Measurements from ENCODE around the gene PARD6B.
"Not testable (repeated sequence)": the region's sequence is repeated elsewhere in the genome, so short reads cannot be mapped to it uniquely, and the experiment has no call there.

Gene PARD6B

DNA sequence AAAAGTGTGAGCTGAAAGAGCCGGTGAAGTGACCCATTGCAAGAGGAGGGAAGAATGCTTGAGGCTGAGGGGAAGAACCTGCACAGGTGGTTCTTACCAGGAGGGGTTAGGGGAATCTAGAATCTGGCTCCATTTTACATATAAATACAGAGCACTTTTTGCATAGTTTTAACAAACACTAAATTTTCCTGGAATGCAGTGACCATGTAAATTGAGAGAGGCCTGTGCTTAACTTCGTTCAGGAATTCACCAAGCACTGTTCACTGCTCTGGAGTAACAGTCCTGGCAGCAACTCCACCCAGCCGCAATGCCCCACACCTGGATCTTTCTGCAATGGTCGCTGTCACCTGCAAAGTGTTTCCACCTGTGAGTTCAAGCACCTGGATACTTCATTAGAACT is 26.9 kb upstream of the PARD6B start:
- DNase-seq, result no peak

DNA sequence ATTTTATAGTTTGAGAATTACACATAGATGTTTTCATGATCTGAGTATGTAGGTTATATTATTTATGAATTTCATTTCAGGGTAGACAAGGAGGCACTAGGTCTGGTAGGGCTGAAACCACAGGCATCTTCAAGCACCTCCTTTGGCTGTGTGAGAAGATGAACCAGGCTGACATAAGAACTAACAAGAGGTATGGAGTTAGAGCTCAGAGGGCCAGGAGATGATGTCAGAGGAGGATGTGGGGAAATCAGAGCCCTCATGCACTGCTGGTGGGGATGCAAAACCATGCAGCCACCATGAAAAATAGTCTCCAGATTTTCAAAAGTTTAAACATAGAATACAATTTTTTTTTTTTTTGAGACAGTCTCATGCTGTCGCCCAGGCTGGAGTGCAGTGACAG is 26.4 kb upstream of the PARD6B start:
- DNase-seq, result no peak

DNA sequence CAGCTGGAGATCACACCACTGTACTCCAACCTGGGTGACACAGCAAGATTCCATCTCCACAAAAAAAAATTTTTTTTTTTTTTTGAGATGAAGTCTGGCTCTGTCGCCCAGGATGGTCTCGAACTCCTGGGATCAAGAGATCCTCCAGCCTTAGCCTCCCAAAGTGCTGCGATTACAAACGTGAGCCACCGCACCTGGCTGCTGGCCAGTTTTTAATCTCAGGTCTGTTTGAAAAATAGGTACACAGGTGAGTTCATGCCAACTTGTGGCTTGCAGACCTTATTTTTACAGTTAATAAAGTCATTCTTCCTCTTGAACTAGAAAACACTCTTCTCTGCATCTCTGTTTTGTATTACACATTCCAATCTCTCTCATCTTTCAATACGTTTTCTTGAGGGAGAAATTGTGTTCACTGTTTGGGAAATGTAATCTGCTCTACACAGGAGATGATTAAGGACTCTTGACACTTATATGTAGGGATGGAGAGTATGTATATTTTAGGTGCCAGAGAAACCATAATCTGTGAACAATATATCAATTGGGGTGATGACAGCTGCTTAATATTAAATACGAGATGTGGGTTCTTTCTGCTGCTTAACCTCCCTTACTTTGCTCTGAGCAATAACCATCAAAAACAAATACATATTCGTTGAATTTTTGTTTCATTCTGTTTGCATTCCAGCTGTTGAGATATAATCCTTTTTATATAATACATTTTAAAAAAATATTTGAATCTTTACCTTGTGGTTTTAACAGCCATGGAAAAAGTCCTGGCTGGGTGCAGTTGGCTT is 22.3 kb upstream of the PARD6B start:
- no peak for DNase-seq

DNA sequence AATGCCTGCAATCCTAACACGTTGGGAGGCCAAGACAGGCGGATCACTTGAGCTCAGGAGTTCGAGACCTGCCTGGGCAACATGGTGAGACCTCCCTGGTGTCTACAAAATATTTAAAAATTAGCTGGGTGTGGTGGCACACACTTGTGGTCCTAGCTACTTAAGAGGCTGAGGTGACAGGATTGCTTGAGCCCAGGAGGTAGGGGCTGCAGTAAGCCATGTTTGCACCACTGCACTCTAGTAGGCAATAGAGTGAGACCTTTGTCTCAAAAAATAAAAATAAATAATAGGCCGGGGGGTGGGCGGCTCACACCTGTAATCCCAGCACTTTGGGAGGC is 21.8 kb upstream of the PARD6B start:
- DNase-seq, result no peak

DNA sequence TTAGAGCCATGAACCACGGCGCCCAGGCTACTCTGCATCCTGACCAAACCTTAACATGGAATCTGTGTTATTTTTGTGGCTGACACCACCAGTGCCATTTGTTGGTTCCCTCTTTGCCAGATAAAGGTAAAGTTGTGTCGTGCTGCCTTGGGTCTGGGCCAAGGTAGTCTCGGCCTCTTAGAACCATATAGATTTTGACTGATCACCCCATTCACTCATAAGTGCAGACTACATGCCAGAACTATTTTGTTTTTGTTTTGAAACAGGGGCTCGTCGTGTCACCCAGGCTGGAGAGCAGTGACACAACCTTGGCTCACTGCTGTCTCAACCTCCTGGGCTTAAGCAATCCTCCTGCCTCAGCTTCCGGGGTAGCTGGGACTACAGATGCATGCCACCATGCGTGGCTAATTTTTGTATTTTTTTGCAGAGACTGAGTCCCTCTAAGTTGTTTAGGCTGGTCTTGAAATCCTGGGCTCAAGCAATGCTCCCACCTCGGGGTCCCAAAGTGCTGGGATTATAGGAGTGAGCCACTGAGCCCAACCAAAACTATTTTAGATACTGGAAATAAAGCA is 20.8 kb upstream of the PARD6B start:
- no peak for DNase-seq

DNA sequence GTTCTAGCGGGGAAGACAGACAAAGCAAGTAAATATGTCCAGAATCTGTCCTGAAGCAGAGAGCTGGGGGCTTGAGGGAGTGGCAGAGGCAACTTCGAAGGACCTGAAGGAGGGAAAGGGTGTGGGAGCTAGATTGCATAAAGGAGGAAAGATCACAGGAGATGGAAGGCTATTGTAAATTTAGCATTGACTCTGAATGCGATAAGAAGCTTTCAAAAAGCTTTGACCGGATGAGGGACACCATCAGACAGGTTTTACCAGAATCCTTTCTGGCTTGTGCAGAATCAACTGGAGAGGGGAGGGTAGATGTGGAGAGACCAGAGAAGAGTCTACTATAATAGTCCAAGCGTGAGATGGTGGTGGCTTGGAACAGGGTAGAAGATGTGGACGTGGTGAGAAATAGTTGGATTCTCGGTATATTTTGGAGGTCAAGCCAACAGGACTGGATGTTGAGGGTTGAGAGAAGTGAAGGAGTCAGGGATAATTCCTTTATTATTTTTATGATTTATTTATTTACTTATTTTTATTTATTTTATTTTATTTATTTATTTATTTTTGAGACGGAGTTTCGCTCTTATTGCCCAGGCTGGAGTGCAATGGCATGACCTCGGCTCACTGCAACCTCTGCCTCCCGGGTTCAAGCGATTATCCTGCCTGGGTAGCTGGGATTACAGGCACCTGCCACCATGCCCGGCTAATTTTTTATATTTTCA is 20.1 kb upstream of the PARD6B start:
- no peak for DNase-seq

DNA sequence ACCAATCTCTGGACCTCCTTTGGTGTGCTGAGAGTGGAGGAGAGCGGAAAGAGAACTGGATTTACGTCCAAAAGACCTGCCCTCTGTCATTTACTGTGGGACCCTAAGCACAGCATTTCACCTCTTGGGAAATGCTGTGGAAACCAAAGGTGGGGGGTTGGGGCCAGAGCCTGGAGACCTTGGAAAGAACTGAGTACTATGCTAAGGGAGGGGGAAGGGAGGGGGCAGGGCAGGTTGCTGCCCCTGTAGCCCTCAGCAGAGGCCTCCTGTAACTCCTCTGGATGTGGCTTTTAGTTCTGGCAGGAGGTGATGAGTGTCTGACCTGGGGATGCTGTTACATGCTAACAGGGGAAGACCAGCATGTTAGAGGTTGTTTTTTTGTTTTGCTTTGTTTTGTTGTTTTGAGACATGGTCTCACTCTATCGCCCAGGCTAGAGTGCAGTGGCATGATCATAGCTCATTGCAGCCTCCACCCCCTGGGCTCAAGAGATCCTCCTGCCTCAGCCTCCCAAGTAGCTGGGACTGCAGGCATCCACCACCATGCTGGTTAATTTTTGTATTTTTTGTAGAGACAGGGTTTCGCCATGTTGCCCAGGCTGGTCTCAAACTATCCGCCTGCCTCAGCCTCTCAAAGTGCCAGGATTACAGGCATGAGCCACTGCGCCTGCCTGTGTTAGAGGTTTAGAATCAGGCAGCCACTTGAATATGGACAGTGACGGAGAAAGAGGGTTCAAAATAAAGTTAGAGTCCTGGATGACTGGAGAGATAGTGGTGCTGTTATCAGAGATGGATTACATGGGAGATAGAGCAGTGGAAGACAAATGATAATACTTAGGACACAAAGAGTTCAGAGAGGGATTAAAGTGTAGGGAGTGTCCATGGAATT is 18.4 kb upstream of the PARD6B start:
- DNase-seq, result no peak

DNA sequence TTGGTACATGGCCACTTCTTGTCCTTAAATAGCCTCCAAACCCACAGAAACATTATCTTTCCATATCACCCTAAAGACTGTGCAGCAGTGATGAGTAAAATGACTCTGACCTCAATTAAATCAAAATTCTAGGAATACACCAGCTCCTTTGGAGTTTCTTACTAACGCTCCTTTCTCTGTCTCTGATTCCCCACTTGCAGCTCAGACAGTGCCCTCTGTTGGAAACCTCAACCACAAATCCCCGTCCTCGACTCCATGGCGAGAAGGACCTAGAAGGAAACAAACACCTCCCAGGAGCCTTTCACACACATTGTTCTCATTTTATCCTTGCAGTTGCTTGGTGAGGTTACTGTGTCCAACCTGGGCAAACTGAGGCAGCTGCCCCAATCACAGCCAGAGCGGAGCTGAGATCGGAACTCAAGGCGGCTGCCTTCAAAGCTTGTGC is 17.7 kb upstream of the PARD6B start:
- no peak for DNase-seq

DNA sequence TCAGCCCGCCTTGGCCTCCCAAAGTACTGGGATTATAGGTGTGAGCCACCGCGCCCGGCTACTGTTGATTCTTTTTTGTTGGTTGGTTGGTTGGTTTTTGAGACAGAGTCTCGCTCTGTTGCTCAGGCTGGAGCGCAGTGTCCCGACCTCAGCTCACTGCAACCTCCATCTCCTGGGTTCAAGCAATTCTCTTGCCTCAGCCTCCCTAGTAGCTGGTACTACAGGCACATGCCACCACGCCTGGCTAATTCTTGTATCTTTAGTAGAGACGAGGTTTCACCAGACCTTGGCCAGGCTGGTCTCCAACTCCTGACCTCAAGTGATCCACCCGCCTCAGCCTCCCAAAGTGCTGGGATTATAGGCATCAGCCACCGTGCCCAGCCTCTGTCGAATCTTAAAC is 17.0 kb upstream of the PARD6B start:
- not testable (repeated sequence) for DNase-seq

DNA sequence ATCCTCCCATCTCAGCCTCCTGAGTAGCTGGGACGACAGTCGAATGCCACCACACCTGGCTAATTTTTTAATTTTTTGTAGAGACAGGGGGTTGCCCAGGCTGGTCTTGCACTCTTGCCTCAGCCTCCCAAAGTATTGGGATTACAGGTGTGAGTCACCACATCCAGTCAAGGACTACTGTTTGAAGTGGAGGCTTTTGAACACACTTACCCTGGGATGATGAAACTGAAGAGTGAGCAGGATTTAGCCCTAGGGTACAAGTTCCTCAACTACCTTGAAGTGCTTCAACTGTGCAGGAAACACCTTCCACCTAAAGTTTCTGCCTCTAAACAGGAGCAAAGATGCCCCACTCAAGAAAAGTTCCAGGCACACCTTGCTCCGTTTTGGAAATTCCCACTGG is 15.7 kb upstream of the PARD6B start:
- DNase-seq, result no peak

DNA sequence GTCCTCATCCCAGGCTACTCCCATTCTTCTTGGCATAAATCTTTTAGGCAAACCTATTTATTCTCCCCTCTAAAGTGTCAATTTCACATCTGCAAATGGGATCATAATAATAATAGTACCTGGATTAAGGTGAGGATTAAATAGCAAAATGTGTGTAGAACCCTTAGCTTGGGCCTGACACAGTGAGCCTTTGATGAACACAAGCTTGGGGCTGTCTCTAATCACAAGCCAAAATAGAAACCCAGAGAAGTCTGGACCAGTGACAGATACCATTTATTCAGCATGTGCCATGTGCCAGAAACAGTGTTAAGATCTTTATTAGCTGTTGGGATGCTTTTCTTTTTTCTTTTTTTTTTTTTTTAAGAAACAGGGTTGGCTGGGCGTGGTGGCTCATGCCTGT is 14.9 kb upstream of the PARD6B start:
- no peak for DNase-seq

DNA sequence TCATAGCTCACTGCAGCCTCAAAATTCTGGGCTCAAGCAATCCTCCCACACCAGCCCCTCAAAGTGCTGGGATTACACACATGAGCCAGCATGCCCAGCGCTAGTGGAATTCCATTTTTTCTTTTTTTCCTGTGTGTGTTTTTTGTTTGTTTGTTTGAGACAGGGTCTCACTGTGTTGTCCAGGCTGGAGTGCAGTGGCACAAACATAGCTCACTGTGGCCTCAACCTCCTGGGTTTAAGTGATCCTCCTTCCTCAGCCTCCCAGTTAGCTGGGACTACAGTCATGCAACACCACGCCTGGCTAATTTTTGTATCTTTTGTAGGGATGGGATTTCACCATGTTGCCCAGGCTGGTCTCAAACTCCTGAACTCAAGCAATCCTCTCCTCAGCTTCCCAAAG is 14.1 kb upstream of the PARD6B start:
- DNase-seq, result no peak

DNA sequence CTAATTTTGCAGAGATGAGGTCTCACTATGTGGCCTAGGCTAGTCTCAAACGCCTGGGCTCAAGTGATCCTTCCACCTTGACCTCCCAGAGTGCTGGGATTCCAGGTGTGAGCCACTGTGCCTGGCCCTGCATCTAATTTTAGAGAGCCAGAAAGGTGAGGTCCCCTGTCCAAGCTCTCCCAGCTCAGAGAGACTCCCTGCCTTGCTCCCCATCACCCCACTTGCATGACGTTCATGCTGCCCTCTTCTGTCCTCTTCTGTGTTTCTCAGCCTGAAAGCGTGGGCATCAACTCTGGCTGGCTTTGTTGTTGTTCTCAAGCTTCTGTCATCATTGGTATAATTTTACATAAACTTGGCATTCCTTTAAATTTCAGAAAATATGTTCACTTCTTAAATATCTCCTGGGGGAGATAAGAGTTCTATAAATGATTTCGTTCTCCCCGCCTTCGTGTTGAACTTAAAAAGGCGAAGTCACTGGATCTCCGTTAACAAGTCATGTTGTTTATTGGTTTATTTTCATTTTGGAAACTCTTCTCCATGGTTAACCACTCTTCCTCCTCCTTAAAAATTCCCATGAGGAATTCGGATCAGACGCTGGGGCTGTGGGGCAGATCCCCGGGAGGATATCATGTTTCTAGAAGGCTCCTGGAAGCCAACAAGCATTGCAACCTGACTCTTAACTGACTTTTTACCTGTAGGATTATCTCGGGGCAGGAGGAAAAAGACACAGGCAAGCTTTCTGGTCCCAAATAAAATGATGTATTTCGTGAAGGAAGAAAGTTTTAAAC is 13.2 kb upstream of the PARD6B start:
- DNase-seq, result no peak

DNA sequence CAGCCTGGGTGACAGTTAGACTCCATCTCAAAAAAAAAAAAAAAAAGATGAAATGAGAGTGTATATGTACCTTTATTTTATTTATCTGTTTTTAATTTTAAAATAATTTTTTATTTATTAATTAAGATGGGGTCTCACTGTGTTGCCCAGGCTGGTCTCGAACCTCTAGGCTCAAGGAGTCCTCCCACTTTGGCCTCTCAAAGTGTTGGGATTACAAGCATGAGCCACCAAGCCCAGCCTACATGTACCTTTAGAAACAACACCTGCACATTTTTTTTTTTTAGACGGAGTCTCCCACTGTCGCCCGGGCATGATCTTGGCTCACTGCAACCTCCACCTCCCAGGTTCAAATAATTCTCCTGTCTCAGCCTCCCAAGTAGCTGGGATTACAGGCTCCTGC is 12.1 kb upstream of the PARD6B start:
- no peak for DNase-seq

DNA sequence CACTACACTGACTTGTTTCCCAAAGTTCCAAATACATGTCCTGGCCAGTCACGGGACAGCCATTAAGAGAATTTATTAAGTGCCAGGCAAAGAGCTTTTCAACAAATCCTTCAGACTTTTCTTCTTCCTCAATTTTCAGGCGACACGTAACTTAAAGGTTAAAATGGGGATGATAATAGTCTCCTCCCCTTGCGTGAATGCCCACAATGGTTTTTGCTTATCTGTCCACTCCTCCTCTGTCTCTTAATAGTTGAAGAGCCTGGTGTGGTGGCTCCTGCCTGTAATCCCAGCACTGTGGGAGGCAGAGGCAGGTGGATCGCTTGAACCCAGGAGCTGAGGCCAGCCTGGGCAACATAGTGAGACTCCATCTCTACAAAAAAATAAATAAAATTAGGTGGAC is 11.4 kb upstream of the PARD6B start:
- DNase-seq, result no peak

DNA sequence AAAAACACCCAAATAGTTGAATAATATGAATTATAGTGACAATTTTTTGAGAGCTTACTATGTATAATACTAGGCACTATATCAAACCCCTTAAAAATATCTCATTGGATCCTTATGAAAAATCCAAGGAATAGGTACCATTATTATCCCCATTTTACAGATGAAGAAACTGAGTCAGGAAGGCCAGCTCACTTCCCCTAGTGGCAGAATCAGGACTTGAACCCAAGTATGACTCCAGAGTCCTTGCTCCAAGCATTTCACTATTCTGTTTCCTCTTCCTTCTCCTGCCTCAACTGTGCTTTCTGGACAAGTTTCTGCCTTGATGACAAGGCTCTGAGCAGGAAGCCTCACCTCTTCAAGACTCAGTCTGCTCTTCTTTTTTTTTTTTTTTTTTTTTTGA is 10.8 kb upstream of the PARD6B start:
- no peak for DNase-seq

DNA sequence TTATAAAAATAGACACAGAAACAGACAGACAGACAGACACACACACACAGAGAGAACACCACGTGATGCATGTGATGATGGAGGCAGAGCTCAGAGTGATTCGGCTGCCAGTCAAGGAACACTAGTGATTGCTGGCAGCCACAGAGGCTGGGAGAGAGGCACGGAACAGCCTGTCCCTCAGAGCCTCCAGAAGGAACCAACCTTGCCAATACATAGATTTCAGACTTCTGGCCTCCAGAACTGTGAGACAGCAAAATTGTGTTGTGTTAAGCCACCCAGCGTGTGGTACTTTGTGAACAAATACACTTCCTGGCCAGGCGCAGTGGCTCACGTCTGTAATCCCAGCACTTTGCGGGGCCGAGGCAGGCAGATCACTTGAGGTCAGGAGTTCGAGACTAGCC is 9.5 kb upstream of the PARD6B start:
- no peak for DNase-seq

DNA sequence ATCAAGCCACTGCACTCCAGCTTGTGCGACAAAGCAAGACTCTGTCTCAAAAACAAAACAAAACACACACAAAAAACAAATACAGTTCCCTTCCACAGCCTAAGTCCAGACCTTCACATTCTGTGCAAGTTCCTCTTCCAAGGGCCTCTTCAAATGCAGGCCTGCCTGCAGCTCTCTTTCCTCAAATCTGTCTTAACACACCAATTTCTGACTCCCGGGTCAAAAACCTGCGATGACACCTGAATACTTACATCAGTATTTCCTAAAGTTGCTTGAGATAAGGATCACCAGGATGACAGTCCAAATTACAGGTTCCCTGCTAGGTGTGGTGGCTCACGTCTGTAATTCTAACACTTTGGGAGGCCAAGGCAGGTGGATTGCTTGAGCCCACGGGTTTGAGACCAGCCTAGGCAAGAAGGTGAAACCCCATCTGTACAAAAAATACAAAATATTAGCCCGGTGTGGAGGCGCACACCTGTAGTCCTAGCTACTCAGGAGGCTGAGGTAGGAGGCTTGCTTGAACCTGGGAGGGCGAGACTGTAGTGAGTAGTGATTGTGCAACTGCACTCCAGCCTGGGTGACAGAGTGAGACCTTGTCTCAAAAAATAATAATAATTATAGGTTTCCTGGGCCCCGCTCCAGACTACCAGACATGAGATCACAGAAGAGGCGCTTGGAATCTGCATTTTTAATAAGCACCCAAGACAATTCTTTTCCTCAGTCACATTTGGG is 8.8 kb upstream of the PARD6B start:
- DNase-seq, result no peak

DNA sequence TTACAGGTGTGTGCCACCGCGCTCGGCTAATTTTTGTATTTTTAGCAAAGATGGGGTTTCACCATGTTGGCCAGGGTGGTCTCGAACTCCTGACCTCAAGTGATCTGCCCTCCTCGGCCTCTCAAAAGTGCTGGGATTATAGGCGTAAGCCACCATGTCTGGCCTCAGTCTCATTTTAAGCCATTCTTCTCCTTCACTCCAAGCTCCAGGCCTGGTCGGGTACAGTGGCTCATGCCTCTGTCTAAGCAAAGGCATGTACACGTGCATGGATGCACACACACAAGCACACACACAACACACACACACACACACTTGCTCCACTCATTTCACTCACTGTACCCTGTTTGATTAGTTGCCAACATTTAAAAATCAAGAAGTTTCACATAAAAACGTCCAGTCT is 7.7 kb upstream of the PARD6B start:
- no peak for DNase-seq

DNA sequence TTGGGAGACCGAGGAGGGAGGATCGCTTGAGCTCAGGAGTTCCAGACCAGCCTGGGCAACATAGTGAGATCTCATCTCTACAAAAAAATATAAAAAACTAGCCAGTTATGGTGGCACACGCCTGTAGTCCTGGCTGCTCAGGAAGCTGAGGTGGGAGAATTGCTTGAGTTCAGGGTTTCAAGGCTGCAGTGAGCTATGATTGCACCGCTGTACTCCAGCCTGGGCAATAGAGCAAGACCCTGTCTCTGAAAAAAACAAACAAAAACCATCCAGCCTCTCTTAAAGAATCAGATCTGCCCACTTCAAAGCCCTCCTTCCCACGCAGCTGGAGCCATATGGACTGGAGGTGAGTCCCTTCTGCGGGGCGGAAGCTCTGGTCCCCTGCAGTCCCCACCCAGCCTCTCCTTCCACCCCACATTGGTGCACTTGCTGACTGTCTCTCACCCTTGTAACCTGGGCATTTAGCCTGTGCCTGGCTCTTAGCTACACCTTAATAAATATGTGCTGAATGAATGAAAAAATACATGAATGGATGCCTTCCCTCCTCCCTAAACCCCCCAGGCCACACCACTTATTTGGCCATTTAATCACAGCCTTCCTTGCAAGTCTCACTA is 7.2 kb upstream of the PARD6B start:
- no peak for DNase-seq

Data from T-helper 9 cell (primary cell).